HepG2 (cell line): ENCODE results near the gene TLCD1. TPM values are rescaled to one million over a fixed set of nuclear protein-coding genes. Genes with fewer than 3 reads are reported as not detected.

Experiments used
- ATAC-seq: fragments of 200-7000 bp; cut with Tn5 transposase; 3 replicates; pipeline ENCODE4 v1.9.1; 2020; ENCODE audit warnings: mild to moderate bottlenecking, moderate library complexity
- BruUV-seq: library from RNA; stranded (reverse); fragments of 400-500 nt; replicated peaks from 2 replicates; lab custom pipeline; 2021; lab: Mats Ljungman, UMichigan
- CTCF ChIA-PET: fragments of 300-600 bp; formaldehyde crosslinking; extraction: SDS; loops from one replicate; lab custom pipeline; 2021; ENCODE audit warnings: low total read pairs, inconsistent platforms, low intra/inter-chr PET ratio; lab: Yijun Ruan, JAX
- POLR2A ChIA-PET: fragments of 350-600 bp; sonication (Branson Sonifier 250); formaldehyde crosslinking; loops from one replicate; lab custom pipeline; 2020; ENCODE audit warnings: antibody characterized with exemption, inconsistent platforms; lab: Yijun Ruan, JAX
- DNase-seq: peaks from one replicate; pipeline ENCODE4 v3.0.0-alpha.2; 2015; ENCODE audit warnings: low spot score
- FAIRE-seq: peaks from 3 replicates; lab custom pipeline; 2011; peaks lifted over from hg19 to GRCh38; lab: Jason Lieb, UNC
- H2AFZ ChIP-seq: one replicate; pipeline ENCODE4 v1.6.1; 2011; ENCODE audit warnings: low read length, inconsistent platforms
- H3K27ac ChIP-seq: fragments of 300-600 bp; 3 replicates; pipeline ENCODE4 v1.8.0; 2011; ENCODE audit warnings: mixed run types, mild to moderate bottlenecking, mixed read lengths, low read length, inconsistent platforms; ENCODE audit not compliant: insufficient read depth; ENCODE audit errors: extremely low read length
- H3K27me3 ChIP-seq, 2 experiments: fragments of 200-600 bp in 1 of 2; 2 replicates in 1 of 2; 3 replicates in 1 of 2; pipeline versions ENCODE4 v1.6.0 to v1.8.0; 2011; ENCODE audit warnings: low read length in 2 of 2, mild to moderate bottlenecking in 2 of 2, moderate library complexity in 2 of 2, inconsistent platforms in 1 of 2; ENCODE audit not compliant: insufficient read depth in 2 of 2, control insufficient read depth in 1 of 2
- H3K36me3 ChIP-seq, 2 experiments: fragments of 200-600 bp in 1 of 2; replicated peaks in 1 of 2; 2 replicates in 1 of 2; 3 replicates in 1 of 2; pipeline versions ENCODE4 v1.5.1 to v1.8.0; 2011; ENCODE audit warnings: low read length in 2 of 2, inconsistent platforms in 1 of 2; ENCODE audit not compliant: insufficient read depth in 2 of 2, control insufficient read depth in 1 of 2
- H3K4me1 ChIP-seq: 2 replicates; pipeline ENCODE4 v1.5.1; 2012; ENCODE audit warnings: low read length, inconsistent platforms; ENCODE audit not compliant: insufficient read depth
- H3K4me2 ChIP-seq: 2 replicates; pipeline ENCODE4 v1.6.0; 2011; ENCODE audit warnings: low read depth, low read length, inconsistent platforms
- H3K4me3 ChIP-seq, 3 experiments: fragments of 200-600 bp in 1 of 3; sonication (generic), shearing (Covaris generic) in 1 of 3; replicated peaks in 1 of 3; 2 replicates each; pipeline ENCODE4 v1.5.1; 2011 to 2016; ENCODE audit warnings: low read length in 3 of 3, inconsistent platforms in 2 of 3, low read depth in 2 of 3, mild to moderate bottlenecking in 2 of 3, control low read depth in 1 of 3, mixed read lengths in 1 of 3; ENCODE audit not compliant: insufficient read depth in 1 of 3
- H3K79me2 ChIP-seq: one replicate; pipeline ENCODE4 v1.6.1; 2011; ENCODE audit warnings: low read length, inconsistent platforms; ENCODE audit not compliant: insufficient read depth
- H3K9ac ChIP-seq: 2 replicates; pipeline ENCODE4 v1.6.0; 2011; ENCODE audit warnings: mild to moderate bottlenecking, low read depth, low read length, inconsistent platforms; ENCODE audit not compliant: insufficient read depth
- H3K9me3 ChIP-seq: 2 replicates; pipeline ENCODE4 v1.5.1; 2012; ENCODE audit warnings: mild to moderate bottlenecking, low read length
- H4K20me1 ChIP-seq: 2 replicates; pipeline ENCODE4 v1.6.0; 2011; ENCODE audit warnings: inconsistent platforms, mild to moderate bottlenecking, low read length, moderate library complexity; ENCODE audit not compliant: insufficient read depth
- AFF4 ChIP-seq: sonication (generic); formaldehyde crosslinking; IDR thresholded peaks from 2 replicates; pipeline ENCODE4 v1.4.0; 2020; ENCODE audit warnings: missing genetic modification reagents
- CERS6 ChIP-seq: sonication (generic); formaldehyde crosslinking; IDR thresholded peaks from 2 replicates; pipeline ENCODE4 v1.5.0; 2020; ENCODE audit warnings: missing genetic modification reagents
- DZIP1 ChIP-seq: sonication (generic); formaldehyde crosslinking; IDR thresholded peaks from 2 replicates; pipeline ENCODE4 v1.5.0; 2020; ENCODE audit warnings: mild to moderate bottlenecking, missing genetic modification reagents
- MIER3 ChIP-seq: IDR thresholded peaks from 2 replicates; pipeline ENCODE4 v1.6.1; 2016; ENCODE audit warnings: missing compliant biosample characterization, borderline replicate concordance
- RERE ChIP-seq: IDR thresholded peaks from 2 replicates; pipeline ENCODE4 v1.6.1; 2016; ENCODE audit warnings: low read depth, missing genetic modification reagents, missing compliant biosample characterization
- TEAD2 ChIP-seq: sonication (generic); formaldehyde crosslinking; IDR thresholded peaks from 2 replicates; pipeline ENCODE4 v1.9.0; 2021; ENCODE audit warnings: missing genetic modification reagents
- ZNF558 ChIP-seq: sonication (generic); formaldehyde crosslinking; IDR thresholded peaks from 2 replicates; pipeline ENCODE4 v1.9.0; 2022; ENCODE audit warnings: mild to moderate bottlenecking, missing genetic modification reagents, borderline replicate concordance
- WGBS: methylation state at CpG from one replicate; pipeline ENCODE4 v1.1.6; 2017; ENCODE audit warnings: low lambda C conversion rate; 5-methylcytosine and 5-hydroxymethylcytosine counted together
- in situ Hi-C: cut with HindIII; loops from 2 replicates; pipeline ENCODE4 v1.10.0; 2017; ENCODE audit warnings: low pct_unique_long_range_greater_than_20kb; ENCODE audit not compliant: extremely low pct_ligation_motif_present
- intact Hi-C: fragments of 100-400 bp; cut with micrococcal nuclease; formaldehyde crosslinking; loops from one replicate; pipeline ENCODE4 v1.10.0; 2022; ENCODE audit not compliant: unreplicated experiment
- polyA plus RNA-seq, 8 experiments: library from polyadenylated mRNA; depleted of rRNA in 3 of 8; stranded (reverse) in 7 of 8; unstranded in 1 of 8; fragments of >200 nt; fragmentation: Illumina TruSeq in 4 of 8; extraction: Trizol in 4 of 8; gene quantifications; 2 replicates each; pipeline versions ENCODE4 v1.2.1 to v1.2.3, GENCODE V29; 2011 to 2016; ENCODE audit warnings: low read depth in 4 of 8, missing spikeins in 1 of 8, mixed read lengths in 1 of 8; ENCODE audit not compliant: insufficient read depth in 1 of 8
- total RNA-seq, 5 experiments: library from RNA; depleted of rRNA; stranded (reverse); fragments of >200 nt; fragmentation: Illumina TruSeq; extraction: Trizol; gene quantifications; 2 replicates each; pipeline ENCODE4 v1.2.3, GENCODE V29; 2016; ENCODE audit warnings: low read depth in 1 of 5

TLCD1 gene
- total and polyA plus RNA-seq, 2 of the 13 experiments (the other 11 are each of a cell fraction or from before 2014, with no cell fraction given), result 14.9 to 19.6 TPM

GRCh38 chr17:28720247-28720996, 5.6 kb downstream of the TLCD1 start:
- CTCF ChIA-PET, result interaction anchor here (1.4 kb wide), 1 partner anchor 35 kb away, joined by 4 read pairs; no protein-coding TSS in a partner anchor
- H3K4me2 ChIP-seq, result peak overlapping the region; percentile 96
- DNase-seq (no peak), FAIRE-seq (no peak), ATAC-seq (no peak)
- H2AFZ ChIP-seq, result no peak overlapping the region
- peaks cover 42% of the 10 kb centered on the region for H4K20me1 ChIP-seq
- H3K27me3 ChIP-seq, result peaks cover 2 to 3% of the 10 kb centered on the region in 2 experiments; a peak in 3 of 5 replicates
- H3K9me3 ChIP-seq, result no peaks in the 10 kb centered on the region
- peaks cover 56% of the 10 kb centered on the region for H3K4me1 ChIP-seq
- in situ Hi-C loops, result no loop called here
- POLR2A ChIA-PET, result interaction anchor here (0.6 to 4.2 kb wide), 26 partner anchors 8 to 458 kb away, joined by 3 to 220 read pairs (median 8); partner anchors contain the start of genes BLTP2, FAM222B, NEK8 and PHF12
- H3K27ac ChIP-seq, result peak overlapping the region; percentile 89
- H3K79me2 ChIP-seq, result peaks cover 40% of the 10 kb centered on the region
- H3K9ac ChIP-seq, result peak overlapping the region; percentile 98
- TSS peak; percentile 85 for BruUV-seq
- peak overlapping the region; percentile 81 to 97 (median 96) for H3K4me3 ChIP-seq
- 1% methylated on average over 20 of the region's 30 CpGs for WGBS
- intact Hi-C loops, result loop anchor here (5.0 kb wide), 1 partner anchor 73 kb away; the partner anchor contains the start of gene BLTP2
- H3K36me3 ChIP-seq, result peaks cover 8 to 38% of the 10 kb centered on the region in 2 experiments; a peak in 4 of 5 replicates
- TF ChIP-seq DZIP1 (CRISPR knock-in tag) (no peak; the same call in 1 of the 2 replicates), TEAD2 (CRISPR knock-in tag) (no peak), AFF4 (CRISPR knock-in tag) (no peak), CERS6 (CRISPR knock-in tag) (no peak), ZNF558 (CRISPR knock-in tag) (0 out of 2 replicates have a peak, but pooled peaks have one; percentile 27), RERE (CRISPR knock-in tag) (no peak), MIER3 (CRISPR knock-in tag) (no peak)
